Kidney (tissue), 14 donors: ENCODE results near the gene CCDC137. TPM values are rescaled to one million over a fixed set of nuclear protein-coding genes. Genes with fewer than 3 reads are reported as not detected.

Experiments
- DNase-seq, 5 donors: peaks; one replicate each; pipeline ENCODE4 v3.0.0-alpha.2; 2013 to 2020
- FAIRE-seq: peaks from 2 replicates; lab custom pipeline; 2012; peaks lifted over from hg19 to GRCh38; lab: Jason Lieb, UNC
- H3K27ac ChIP-seq, 2 donors: one replicate each; pipeline ENCODE4 v1.7.0; 2013; ENCODE audit warnings: low read depth in 2 of 2, low read length in 2 of 2, inconsistent platforms in 1 of 2
- H3K27me3 ChIP-seq: one replicate; pipeline ENCODE4 v1.7.1; 2013; ENCODE audit warnings: low read length, inconsistent platforms; ENCODE audit not compliant: control insufficient read depth, insufficient read depth
- H3K36me3 ChIP-seq, 3 donors: one replicate each; pipeline versions ENCODE4 v1.7.0 to v1.7.1; 2013; ENCODE audit warnings: low read length in 3 of 3, control low read depth in 1 of 3, inconsistent platforms in 1 of 3; ENCODE audit not compliant: insufficient read depth in 3 of 3, control insufficient read depth in 2 of 3
- H3K4me1 ChIP-seq, 3 donors: one replicate each; pipeline versions ENCODE4 v1.7.0 to v1.7.1; 2013; ENCODE audit warnings: low read length in 3 of 3, inconsistent platforms in 1 of 3, low read depth in 1 of 3; ENCODE audit not compliant: control insufficient read depth in 2 of 3, insufficient read depth in 2 of 3
- H3K4me3 ChIP-seq, 3 donors: one replicate each; pipeline versions ENCODE4 v1.7.0 to v1.8.1; 2013; ENCODE audit warnings: low read length in 3 of 3, control low read depth in 1 of 3, inconsistent platforms in 1 of 3
- H3K9ac ChIP-seq, 3 donors: one replicate each; pipeline versions ENCODE4 v1.7.0 to v1.7.1; 2013; ENCODE audit warnings: low read length in 3 of 3, control low read depth in 1 of 3, inconsistent platforms in 1 of 3
- H3K9me3 ChIP-seq, 3 donors: one replicate each; pipeline versions ENCODE4 v1.7.0 to v1.7.1; 2013; ENCODE audit warnings: low read length in 3 of 3, control low read depth in 1 of 3, inconsistent platforms in 1 of 3; ENCODE audit not compliant: control insufficient read depth in 2 of 3, insufficient read depth in 1 of 3
- intact Hi-C: fragments of 100-400 bp; cut with DNase I; formaldehyde crosslinking; loops from one replicate; pipeline ENCODE4 v1.11.1; 2022
- polyA plus RNA-seq: library from polyadenylated mRNA; stranded (reverse); fragments of 350-450 nt; fragmentation: Illumina TruSeq; extraction: RNeasy Lipid Tissue Mini Kit (QIAGEN cat#74804); gene quantifications from one replicate; pipeline ENCODE4 v1.2.3, GENCODE V29; 2014; ENCODE audit warnings: low read depth, low replicate concordance; ENCODE audit not compliant: insufficient read depth
- total RNA-seq: library from RNA; stranded (reverse); fragmentation: NEBNext Ultra II Directional; extraction: Animal tissue kit (Norgen Biotek cat#: 25700); gene quantifications from one replicate; pipeline ENCODE4 v1.2.1, GENCODE V29; 2021
- TF ChIP-seq, protein P1 (sequence below): IDR thresholded peaks from 3 replicates; pipeline ENCODE4 v1.5.1; 2012; ENCODE audit warnings: mild to moderate bottlenecking, moderate library complexity, borderline replicate concordance; ENCODE audit not compliant: insufficient read depth; ENCODE audit errors: extremely low read depth
- donor health status: control.
- donor health status: control.
- donor health status: control.
- donor health status: control.
- donor health status: control.
- donor health status: DM: yes; HTN: yes; CAD: no.
- donor health status: Normal renal cell carcinoma (clear cell type).

CCDC137 gene
- total and polyA plus RNA-seq, 2 donors from 2014 or later, result 14.7 to 18.8 TPM

DNA sequence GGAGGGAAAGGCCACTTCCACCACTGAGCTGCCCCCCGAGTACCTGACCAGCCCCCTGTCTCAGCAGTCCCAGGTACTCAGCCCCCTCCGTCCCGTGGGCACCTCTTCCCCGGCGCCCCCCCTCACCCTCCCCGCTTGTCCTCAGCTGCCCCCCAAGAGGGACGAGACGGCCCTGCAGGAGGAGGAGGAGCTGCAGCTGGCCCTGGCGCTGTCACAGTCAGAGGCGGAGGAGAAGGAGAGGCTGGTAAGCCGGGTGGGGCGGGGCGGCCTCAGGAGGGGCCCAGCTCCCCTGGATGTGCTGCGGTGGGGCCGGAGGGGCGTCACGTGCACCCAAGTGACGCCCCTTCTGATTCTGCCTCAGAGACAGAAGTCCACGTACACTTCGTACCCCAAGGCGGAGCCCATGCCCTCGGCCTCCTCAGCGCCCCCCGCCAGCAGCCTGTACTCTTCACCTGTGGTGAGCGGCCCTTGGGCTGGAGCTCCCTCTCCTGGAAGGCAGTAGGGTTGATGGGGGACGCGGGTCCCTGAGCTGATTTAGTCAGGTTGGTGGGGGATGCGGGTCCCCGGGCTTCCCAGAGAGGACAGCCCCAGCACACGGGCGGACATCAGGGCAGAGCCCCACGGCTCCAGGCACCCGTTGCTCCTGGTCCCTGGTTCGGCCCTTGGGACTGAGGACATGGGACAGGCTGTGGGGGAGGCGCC is 27.1 kb downstream of the CCDC137 start:
- Histone ChIP-seq H3K9me3 (no peaks in the 10 kb centered on the region), H3K4me1 (no peaks in the 10 kb centered on the region), H3K27me3 (no peaks in the 10 kb centered on the region), H3K4me3 (no peak overlapping the region), H3K27ac (no peak overlapping the region), H3K36me3 (peaks cover 0 to 55% (median 24%) of the 10 kb centered on the region in 3 donors), H3K9ac (no peak overlapping the region)
- TF ChIP-seq, protein P1, sequence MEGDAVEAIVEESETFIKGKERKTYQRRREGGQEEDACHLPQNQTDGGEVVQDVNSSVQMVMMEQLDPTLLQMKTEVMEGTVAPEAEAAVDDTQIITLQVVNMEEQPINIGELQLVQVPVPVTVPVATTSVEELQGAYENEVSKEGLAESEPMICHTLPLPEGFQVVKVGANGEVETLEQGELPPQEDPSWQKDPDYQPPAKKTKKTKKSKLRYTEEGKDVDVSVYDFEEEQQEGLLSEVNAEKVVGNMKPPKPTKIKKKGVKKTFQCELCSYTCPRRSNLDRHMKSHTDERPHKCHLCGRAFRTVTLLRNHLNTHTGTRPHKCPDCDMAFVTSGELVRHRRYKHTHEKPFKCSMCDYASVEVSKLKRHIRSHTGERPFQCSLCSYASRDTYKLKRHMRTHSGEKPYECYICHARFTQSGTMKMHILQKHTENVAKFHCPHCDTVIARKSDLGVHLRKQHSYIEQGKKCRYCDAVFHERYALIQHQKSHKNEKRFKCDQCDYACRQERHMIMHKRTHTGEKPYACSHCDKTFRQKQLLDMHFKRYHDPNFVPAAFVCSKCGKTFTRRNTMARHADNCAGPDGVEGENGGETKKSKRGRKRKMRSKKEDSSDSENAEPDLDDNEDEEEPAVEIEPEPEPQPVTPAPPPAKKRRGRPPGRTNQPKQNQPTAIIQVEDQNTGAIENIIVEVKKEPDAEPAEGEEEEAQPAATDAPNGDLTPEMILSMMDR, result no peak
- DNase-seq (no peak), FAIRE-seq (no peak)
- intact Hi-C loops, result no loop called here

DNA sequence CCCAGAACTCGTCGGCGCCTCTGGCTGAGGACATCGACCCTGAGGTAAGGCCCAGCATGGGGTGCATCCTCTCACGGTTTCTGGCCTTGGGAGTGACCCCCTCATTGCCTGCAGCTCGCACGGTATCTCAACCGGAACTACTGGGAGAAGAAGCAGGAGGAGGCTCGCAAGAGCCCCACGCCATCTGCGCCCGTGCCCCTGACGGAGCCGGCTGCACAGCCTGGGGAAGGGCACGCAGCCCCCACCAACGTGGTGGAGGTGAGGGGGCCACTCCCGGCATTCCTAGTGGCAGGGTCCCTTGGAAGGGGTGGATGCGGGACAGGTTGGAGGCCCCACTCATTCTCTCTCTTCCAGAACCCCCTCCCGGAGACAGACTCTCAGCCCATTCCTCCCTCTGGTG is 28.3 kb downstream of the CCDC137 start:
- H3K4me3 ChIP-seq, result no peak overlapping the region
- intact Hi-C loops, result no loop called here
- H3K9me3 ChIP-seq, result no peaks in the 10 kb centered on the region
- H3K4me1 ChIP-seq, result no peaks in the 10 kb centered on the region
- no peaks in the 10 kb centered on the region for H3K27me3 ChIP-seq
- H3K36me3 ChIP-seq, result peaks cover 0 to 51% (median 18%) of the 10 kb centered on the region in 3 donors
- no peak for FAIRE-seq
- TF ChIP-seq, protein P1, result no peak
- no peak overlapping the region for H3K9ac ChIP-seq
- H3K27ac ChIP-seq, result no peak overlapping the region
- no peak for DNase-seq

DNA sequence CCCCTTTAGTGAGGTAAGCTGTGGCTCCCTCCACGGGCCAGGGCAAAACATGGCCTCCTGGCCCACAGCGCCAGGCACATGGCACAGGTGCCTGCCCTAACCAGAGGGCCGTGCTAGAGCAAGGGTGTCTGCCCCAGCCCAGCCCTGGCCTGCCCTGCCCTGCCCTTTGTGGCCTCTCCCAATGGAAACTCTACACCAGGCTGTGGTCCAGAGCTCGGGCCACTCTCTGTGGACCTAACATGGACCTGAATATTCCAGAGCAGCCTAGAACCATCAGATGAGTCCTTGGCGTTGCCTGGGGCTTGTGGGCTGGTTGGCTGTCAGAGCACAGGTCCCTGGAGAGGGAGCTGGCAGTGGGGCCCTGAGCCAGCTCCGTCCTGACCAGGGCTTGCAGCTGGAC is 28.7 kb downstream of the CCDC137 start:
- TF ChIP-seq, protein P1, result no peak
- Histone ChIP-seq H3K36me3 (peaks cover 0 to 47% (median 16%) of the 10 kb centered on the region in 3 donors), H3K9ac (no peak overlapping the region), H3K4me1 (no peaks in the 10 kb centered on the region), H3K27me3 (no peaks in the 10 kb centered on the region), H3K4me3 (no peak overlapping the region), H3K27ac (no peak overlapping the region), H3K9me3 (no peaks in the 10 kb centered on the region)
- intact Hi-C loops, result no loop called here
- no peak for DNase-seq
- FAIRE-seq, result no peak

DNA sequence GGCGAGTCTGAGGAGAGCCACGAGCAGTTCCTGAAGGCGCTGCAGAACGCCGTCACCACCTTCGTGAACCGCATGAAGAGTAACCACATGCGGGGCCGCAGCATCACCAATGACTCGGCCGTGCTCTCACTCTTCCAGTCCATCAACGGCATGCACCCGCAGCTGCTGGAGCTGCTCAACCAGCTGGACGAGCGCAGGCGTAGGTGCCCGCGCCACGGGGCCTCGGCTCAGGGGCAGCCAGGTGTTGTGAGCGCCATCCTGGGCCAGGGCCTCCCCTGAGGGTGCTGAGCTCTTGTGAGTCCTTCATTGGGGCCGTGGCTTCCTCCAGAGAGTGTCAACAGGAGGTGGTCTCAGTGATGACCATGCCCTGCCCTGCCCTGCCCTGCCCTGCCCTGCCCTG is 29.3 kb downstream of the CCDC137 start:
- Histone ChIP-seq H3K4me1 (peaks cover 0 to 2% (median 0%) of the 10 kb centered on the region in 3 donors), H3K27me3 (no peaks in the 10 kb centered on the region), H3K36me3 (peaks cover 0 to 49% (median 16%) of the 10 kb centered on the region in 3 donors), H3K9me3 (no peaks in the 10 kb centered on the region), H3K9ac (no peak overlapping the region), H3K27ac (no peak overlapping the region), H3K4me3 (no peak overlapping the region)
- TF ChIP-seq, protein P1, result no peak
- FAIRE-seq (no peak), DNase-seq (no peak)
- intact Hi-C loops, result no loop called here
